NCI-H2107 (cell line): ENCODE data around the gene PVALEF.

ENCODE experiments used
- DNase-seq: peaks from one replicate; lab custom pipeline; 2025; lab: John Stamatoyannopoulos, UW

The PVALEF gene

GRCh38 chr17:81161972-81162371 is 3.3 kb upstream of the PVALEF start:
- DNase-seq: no peak

DNA sequence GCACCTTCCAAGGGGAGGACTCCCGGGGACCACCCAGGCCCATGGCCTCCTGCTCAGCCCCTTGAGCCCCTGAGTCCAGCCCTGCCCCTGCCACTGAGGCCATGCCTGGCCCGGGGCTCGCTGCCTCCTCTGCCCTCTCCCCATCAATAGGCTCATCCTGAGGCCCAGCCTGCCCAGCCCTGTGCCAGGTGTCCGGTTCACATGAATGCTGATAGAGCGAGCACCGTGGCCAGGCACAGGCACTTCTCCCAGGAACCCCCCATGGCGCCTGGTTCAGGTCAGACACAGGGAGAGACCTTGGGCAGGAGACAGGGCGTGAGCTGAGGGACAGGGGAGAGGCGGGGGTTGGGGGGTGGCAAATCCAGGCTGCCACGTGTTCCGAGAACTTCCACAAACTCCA is 2.8 kb upstream of the PVALEF start:
- DNase-seq: no peak

DNA sequence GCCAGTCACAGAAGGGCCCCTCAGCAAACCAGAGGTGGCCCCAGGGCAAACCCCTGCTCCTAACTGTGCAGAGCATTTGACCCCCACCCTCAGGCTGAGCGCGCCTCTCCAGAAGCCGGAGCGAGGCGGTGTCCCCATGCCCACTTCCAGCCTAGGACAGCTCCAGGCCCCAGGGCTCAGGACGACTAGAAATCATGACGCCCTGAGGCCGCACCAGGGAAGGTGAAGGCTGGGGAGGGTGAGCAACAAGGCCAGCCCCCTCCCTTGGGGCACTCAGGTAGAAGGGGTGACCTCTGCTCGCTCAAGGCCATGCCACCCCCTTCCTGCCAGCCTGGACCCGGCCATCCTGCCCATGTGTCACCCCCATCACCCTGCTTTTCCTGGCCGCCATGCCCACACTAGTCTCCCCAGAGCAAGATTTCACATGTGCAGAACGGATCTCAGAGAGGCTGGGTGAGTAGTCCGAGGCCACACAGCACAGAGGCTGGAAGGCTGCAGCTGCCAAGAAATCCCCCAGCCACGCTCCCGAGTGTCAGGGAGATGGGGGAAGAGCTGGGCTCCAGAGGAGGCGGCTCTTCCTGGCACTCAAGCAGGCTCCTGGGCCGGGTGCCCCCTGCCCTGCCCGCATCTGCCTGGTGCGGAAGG is 2.1 kb upstream of the PVALEF start:
- DNase-seq: no peak

DNA sequence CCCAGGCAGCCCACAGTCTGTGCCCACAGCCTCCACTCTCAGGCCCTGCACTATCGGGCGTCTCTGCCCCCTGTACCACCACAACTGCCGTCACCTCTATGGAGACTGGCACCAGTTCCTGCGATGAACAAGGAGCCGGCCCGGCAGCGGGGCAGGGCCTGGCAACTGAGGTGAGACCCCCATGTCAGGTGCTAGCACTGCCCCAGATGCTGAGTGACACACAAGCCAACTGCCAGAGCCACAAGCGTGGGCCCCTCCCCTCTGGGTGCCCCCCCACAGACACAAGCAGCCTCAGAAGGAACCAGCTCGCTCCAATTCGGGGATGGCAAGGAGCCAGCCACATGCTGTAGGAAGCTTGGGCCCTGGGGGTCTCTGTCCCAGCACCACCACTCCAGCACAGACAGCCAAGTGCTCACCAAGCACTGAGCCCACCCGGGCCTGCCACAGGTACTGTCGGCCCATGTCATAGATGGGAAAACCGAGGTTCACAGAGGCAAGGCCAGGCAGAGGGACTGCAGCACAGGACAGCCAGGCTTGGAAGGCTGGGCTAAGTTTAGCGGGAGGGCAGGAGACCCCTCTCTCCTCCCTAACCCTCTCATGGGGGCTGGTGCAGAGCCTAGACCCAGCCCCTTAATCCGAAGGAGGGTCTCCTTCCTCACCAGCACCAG is 1.5 kb upstream of the PVALEF start:
- no peak for DNase-seq

GRCh38 chr17:81164371-81165245 is 699 bp upstream of the PVALEF start:
- no peak for DNase-seq

DNA sequence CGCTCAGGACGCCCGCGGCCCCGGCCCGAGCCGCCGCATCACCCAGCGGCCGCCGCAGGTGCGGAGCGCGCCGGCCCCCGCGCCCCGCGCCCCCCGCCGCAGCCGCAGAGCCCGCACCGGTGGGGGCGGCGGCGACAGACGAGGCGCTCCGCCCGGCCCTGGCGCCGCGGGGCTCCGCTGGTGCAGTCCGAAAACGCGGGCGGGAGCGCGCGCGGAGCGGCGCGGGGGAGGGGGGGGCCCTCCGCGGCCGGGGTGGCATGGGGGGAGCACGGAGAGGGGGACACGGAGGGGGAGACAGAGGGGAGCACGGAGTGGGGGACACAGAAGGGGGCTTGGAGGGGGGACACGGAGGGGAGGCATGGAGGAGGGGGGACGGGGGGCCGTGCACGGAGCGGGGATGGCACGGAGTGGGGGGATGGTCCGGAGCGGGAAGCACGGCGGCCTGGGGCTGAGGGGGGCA is 756 bp downstream of the PVALEF start, which contains the start of gene AATK:
Gene AATK (minus strand): TSS at position 189 of the 460 bp plus-strand sequence. CDS start 229 bp downstream, outside the sequence.
- DNase-seq: no peak

GRCh38 chr17:81167194-81167524 is 1.9 kb downstream of the PVALEF start:
- DNase-seq: no peak

DNA sequence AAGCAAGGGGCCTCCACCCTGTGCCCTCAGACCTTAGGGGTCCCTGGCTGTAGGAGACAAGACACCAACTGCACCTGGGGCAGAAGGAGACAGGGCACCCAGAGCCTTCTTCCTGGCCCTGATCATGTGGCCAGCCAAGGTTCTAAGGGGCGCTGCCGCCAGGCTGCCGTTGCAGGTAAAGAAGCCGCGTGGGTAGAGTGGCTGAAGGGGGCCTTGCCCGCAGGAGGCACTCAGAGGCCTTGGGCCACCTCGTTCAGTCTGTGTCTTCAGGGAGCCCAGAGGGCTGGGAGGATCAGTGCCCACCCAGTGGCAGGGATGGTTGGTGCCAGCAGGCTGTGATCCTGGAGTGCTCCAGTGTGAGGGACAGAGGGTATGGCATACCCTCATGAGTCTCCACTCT is 2.3 kb downstream of the PVALEF start:
- DNase-seq: no peak

- no peak for DNase-seq
Measured at GRCh38 chr17:81169870-81170309, 4.6 kb downstream of the PVALEF start.

GRCh38 chr17:81170727-81171494 is 5.6 kb downstream of the PVALEF start:
- DNase-seq: no peak

DNA sequence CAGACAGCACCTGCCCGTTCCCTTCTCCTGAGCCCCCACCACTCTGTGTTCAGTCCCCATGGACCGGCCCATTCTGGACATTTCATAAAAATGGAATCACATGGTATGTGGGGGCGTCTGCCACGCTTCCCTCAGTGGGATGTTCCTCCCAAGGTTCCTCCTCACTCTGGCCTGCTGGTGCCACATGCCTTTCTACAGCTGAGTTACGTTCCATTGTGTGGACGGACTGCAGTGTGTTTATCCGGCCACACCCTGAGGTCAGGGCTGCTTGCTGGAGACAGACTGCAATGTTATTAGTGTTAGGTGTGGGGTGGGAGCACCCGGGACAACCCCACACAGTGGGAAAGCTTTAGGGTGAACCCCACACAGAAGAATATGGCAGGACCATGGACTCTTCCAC is 6.6 kb downstream of the PVALEF start:
- no peak for DNase-seq

- DNase-seq: no peak
Measured at GRCh38 chr17:81173052-81173761, 7.9 kb downstream of the PVALEF start.

DNA sequence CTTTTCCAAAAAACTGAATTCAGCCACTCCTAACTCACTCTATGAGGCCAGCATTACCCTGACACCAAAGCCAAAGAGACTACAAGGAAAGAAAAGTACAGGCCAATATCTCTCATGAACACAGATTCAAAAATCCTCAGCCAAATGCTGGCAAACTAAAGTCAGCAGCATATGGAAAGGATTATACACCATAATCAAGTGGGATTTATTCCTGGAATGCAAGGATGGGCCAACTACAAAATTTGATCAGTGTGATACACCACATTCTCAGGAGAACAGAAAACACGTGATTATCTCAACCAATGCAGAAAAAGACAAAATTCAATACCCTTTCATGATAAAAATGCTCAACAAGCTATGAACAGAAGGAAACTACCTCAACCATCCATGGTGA is 8.5 kb downstream of the PVALEF start:
- no peak for DNase-seq

- no peak for DNase-seq
Measured at GRCh38 chr17:81176666-81177065, 11.4 kb downstream of the PVALEF start.

- no peak for DNase-seq
Measured at GRCh38 chr17:81178136-81179091, 13.1 kb downstream of the PVALEF start.

DNA sequence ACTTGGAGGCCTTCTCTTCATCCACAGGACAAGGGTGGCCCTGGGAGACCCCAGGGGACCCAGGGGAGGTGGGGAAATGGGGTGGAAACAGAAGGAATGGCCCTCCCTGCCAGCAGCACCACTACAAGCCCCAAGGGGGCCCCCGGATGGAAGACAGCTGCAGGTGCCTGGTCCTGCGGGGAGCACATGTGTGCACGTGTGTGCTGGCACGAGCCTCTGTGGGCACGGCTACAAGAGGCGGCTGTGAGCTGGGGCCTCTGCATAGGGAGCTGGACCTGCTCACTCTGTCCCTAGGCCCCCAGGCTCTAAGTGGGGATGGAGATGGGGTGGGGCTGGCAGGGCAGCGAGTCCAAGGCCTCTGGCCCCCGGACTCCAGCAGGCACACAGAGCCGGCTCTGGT is 13.9 kb downstream of the PVALEF start:
- DNase-seq: no peak

GRCh38 chr17:81179861-81180260 is 14.6 kb downstream of the PVALEF start:
- DNase-seq: no peak

GRCh38 chr17:81180836-81181810 is 15.8 kb downstream of the PVALEF start:
- DNase-seq: no peak

GRCh38 chr17:81181811-81182185 is 16.5 kb downstream of the PVALEF start:
- no peak for DNase-seq
